Metanephros (tissue), 1 donor: Measurements from ENCODE around the gene KIAA0825. TPM values are rescaled to one million over a fixed set of nuclear protein-coding genes. Genes with fewer than 3 reads are reported as not detected.

Source experiments
- total RNA-seq: library from RNA; depleted of rRNA; stranded (reverse); fragments of >200 nt; gene quantifications from one replicate; pipeline ENCODE4 v1.2.3, GENCODE V29; 2014

KIAA0825 gene, protein sequence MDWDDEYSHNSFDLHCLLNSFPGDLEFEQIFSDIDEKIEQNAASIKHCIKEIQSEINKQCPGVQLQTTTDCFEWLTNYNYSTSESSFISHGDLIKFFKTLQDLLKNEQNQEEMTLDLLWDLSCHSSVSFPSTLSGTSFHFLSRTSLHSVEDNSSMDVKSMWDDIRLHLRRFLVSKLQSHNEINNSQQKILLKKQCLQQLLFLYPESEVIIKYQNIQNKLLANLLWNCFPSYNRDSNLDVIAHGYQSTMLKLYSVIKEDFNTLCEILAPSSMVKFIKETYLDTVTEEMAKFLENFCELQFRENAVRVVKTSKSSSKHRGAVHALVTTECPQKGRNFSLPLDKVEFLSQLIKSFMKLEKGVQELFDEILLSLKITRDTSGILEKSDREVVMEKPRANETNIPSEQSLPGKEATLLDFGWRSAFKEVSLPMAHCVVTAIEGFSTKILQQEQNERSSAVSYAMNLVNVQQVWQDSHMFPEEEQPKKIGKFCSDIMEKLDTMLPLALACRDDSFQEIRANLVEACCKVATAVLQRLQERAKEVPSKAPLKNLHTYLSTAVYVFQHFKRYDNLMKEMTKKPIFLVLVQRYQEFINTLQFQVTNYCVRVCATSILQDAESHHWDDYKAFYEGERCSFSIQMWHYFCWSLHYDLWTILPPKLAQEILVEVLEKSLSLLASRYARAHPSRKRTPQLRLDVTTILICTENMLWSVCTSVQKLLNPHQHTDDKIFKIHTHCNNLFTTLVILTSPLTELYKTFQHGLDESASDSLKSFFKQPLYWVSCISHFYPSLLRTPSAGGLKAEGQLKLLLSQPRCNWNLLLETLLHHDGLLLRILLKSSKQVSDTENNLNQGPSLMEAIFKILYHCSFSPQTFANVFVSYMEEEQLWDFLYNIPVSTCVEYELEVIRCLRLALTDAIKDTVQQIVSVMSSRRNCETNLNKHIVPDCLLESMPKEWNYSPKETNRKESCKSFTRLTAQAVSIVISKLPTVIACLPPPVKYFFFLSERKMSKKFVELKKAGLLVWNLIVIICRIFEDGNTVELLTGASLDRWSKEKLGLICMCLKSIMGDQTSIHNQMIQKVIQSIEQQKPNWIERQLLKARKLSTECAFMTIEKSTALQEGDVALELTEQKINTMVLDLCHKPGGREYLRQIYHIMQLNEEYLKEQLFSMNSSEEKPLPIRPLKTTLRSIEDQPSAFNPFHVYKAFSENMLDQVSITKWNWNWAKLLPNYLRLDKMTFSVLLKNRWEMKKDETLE (N-terminal part only)
- total RNA-seq = 12.3 TPM

DNA sequence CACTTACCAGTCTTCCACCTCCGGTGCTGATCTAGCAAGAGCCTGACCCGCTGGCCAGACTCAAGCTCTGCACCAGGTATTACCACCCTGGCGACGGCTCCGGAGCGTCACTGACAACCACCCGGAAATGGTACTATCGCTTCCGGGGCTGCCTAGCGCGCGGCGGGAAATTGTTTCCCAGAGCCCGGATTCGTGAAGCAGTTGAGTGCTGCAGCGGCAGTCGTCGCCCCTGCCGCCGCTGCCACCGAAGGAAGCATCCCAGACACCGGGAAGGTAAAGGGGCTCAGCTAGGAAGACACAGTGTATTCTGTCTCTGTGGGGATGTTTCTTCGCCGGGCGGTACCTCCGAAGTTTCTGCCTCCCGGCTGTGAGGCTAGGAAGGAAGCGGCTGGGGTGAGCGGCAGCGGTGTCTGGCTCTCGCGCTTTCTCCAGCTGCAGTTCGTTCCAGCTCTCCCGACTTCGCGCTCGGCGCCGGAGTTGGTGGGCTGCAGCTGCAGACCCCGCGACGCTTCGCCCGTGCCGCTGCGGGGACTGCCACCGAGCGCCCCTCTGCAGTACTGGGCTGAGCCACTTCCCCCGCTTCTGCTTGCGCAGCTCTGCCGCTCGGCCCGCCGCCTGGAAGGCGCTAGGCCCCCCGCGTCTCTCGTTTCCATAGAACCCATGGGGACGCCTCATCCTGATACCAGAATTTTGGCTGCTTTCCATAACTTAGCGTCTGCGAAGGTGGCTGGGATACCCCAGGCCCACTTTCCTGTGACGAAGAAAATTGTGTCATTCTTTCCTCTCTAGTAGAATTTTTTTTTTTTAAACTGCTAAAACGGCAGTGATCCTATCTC lies at the start of gene KIAA0825, which contains the start of gene SLF1:
Gene KIAA0825 (minus strand): TSS at position 112 of the 836 bp plus-strand sequence. CDS start 81,478 bp downstream, outside the sequence.
Gene SLF1 (plus strand): TSS at position 177 of the 836 bp plus-strand sequence. CDS start 10,142 bp downstream, outside the sequence.

Other genes with a start within 250 kb of the KIAA0825 start
- 11.3 TPM for gene SLF1, start 65 bp upstream of the KIAA0825 start, total RNA-seq